Measurements from ENCODE around the gene RHOF. TPM values are rescaled to one million over a fixed set of nuclear protein-coding genes. Genes with fewer than 3 reads are reported as not detected.
A peak's percentile ranks its signal among the peaks of the same experiment; 100 is the strongest.
"Not testable (repeated sequence)": the region's sequence is repeated elsewhere in the genome, so short reads cannot be mapped to it uniquely, and the experiment has no call there.

Gene RHOF
- total RNA-seq, 1 donor from 2014 or later = 25.5 TPM

DNA sequence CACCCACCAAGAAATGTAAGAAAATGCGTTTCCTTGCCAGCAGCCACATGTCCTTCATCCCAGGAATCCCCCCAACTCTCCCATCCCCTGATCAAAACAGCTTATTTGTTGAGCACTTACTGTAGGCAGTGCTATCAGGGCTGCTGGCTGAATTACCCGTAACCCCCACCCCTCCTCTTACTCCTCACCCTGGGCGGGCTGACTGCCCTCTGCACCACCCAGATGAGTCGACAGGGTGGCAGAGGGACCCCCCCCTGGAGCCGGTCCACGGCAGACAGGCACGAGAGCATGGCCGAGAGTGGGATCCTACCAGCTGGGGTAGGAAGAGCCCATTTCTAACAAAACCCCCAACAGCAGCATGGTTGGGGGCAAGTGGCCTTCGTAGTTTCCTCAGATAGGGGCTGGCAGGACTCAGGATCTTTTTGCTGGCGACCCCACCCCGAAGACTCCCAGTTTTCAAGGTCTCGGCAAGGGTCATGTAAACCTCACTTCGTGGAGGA lies 1.1 kb upstream of the RHOF start:
- Mint-ChIP-seq H3K27ac (ENCODE audit: unreplicated experiment) (peak overlapping the region; percentile 55), H3K9me3 (no peaks in the 10 kb centered on the region), H3K36me3 (ENCODE audit: low read depth) (peaks cover 12% of the 10 kb centered on the region), H3K27me3 (ENCODE audit: low read depth) (peaks cover 38% of the 10 kb centered on the region), H3K4me3 (peak overlapping the region; percentile 87), H3K4me1 (peaks cover 56% of the 10 kb centered on the region)
- DNase-seq (ENCODE audit: low read depth, low spot score) = no peak
- TF ChIP-seq, protein P1, sequence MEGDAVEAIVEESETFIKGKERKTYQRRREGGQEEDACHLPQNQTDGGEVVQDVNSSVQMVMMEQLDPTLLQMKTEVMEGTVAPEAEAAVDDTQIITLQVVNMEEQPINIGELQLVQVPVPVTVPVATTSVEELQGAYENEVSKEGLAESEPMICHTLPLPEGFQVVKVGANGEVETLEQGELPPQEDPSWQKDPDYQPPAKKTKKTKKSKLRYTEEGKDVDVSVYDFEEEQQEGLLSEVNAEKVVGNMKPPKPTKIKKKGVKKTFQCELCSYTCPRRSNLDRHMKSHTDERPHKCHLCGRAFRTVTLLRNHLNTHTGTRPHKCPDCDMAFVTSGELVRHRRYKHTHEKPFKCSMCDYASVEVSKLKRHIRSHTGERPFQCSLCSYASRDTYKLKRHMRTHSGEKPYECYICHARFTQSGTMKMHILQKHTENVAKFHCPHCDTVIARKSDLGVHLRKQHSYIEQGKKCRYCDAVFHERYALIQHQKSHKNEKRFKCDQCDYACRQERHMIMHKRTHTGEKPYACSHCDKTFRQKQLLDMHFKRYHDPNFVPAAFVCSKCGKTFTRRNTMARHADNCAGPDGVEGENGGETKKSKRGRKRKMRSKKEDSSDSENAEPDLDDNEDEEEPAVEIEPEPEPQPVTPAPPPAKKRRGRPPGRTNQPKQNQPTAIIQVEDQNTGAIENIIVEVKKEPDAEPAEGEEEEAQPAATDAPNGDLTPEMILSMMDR (conservative IDR thresholded peaks at IDR 0.05) = no peak

DNA sequence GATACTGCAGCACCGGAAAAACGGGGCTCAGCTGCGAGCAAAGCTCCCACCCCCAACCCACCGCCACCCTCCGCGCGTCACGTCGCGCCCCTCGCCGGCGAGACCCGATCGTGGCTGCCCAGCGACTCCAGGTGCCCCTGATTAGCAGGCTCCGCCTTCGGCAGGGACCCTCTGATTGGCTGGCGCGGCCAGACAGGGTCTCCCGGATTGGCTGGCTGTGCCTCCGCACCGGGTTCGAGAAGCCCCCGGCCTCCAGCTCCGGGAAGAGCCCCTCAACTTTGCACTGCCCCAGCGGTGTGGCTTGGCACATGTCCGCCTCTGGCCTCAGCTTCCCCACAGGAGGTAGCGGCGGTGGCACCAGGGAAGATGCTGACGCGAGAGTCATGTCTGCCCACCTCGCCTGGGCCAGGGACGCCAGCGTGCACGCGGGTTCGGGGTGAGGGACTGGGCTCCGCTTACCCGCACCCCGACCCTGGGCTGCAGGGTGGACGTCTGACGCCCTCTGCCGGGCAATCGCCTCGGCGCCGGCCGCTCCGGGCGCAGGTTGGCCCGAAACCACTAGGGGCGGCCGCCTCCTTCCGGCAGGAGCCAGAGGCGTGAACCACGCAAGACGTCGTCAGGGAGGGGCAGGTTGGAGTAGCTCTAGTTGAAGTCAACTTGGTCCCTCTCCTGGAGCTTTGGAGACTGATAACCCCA lies 498 bp upstream of the RHOF start:
- peak; percentile 84 for DNase-seq (ENCODE audit: low read depth, low spot score)
- Mint-ChIP-seq H3K27ac (ENCODE audit: unreplicated experiment) (peak overlapping the region; percentile 55), H3K27me3 (ENCODE audit: low read depth) (peaks cover 34% of the 10 kb centered on the region), H3K4me1 (peaks cover 51% of the 10 kb centered on the region), H3K36me3 (ENCODE audit: low read depth) (peaks cover 10% of the 10 kb centered on the region), H3K9me3 (no peaks in the 10 kb centered on the region), H3K4me3 (peak overlapping the region; percentile 87)
- TF ChIP-seq, protein P1 (conservative IDR thresholded peaks at IDR 0.05) = peak; percentile 99

DNA sequence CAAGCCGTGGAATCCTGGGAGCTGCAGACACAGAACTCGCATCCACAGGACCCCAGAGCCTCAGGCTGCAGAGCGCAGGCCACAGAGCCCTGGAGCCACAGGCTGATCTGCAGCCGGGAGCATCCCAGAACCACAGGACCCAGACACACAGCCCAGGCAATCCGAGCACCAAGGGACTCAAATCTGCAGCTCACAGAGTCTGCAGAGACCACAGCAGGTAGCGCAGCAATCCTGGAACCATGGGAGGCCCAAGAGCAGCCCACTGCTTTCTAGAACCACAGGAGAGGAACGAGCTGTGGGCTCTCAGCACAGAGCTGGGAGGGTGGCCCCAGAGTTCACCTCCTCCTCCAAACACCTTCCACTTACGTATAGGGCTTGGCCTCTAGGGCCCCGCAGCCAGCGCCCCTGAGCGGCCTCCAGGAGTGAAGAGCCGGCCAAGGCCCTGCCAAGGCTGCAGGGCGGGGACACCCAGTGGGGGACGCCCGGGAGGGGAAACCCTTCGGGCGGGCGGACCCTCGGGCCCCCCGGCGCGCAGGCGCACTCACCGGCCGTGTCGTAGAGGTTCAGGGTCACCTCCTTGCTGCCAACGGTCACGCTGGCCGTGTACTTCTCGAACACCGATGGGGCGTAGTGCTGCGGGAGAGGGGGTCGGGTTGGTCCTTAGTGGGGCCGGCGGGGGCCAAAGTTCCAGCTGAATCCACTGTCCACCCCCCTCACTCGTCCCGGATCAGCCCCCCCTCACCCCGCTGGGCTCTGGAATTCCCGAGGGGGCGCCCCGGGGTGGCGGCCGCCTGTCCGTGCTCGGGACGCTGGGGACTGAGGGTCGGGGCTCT lies 665 bp downstream of the RHOF start:
- H3K36me3 Mint-ChIP-seq (ENCODE audit: low read depth) = peaks cover 10% of the 10 kb centered on the region
- no peak for DNase-seq (ENCODE audit: low read depth, low spot score)
- peaks cover 32% of the 10 kb centered on the region for H3K27me3 Mint-ChIP-seq (ENCODE audit: low read depth)
- H3K4me1 Mint-ChIP-seq = peaks cover 41% of the 10 kb centered on the region
- no peaks in the 10 kb centered on the region for H3K9me3 Mint-ChIP-seq
- H3K4me3 Mint-ChIP-seq = peak overlapping the region; percentile 85
- no peak overlapping the region for H3K27ac Mint-ChIP-seq (ENCODE audit: unreplicated experiment)
- TF ChIP-seq, protein P1 (conservative IDR thresholded peaks at IDR 0.05) = no peak

DNA sequence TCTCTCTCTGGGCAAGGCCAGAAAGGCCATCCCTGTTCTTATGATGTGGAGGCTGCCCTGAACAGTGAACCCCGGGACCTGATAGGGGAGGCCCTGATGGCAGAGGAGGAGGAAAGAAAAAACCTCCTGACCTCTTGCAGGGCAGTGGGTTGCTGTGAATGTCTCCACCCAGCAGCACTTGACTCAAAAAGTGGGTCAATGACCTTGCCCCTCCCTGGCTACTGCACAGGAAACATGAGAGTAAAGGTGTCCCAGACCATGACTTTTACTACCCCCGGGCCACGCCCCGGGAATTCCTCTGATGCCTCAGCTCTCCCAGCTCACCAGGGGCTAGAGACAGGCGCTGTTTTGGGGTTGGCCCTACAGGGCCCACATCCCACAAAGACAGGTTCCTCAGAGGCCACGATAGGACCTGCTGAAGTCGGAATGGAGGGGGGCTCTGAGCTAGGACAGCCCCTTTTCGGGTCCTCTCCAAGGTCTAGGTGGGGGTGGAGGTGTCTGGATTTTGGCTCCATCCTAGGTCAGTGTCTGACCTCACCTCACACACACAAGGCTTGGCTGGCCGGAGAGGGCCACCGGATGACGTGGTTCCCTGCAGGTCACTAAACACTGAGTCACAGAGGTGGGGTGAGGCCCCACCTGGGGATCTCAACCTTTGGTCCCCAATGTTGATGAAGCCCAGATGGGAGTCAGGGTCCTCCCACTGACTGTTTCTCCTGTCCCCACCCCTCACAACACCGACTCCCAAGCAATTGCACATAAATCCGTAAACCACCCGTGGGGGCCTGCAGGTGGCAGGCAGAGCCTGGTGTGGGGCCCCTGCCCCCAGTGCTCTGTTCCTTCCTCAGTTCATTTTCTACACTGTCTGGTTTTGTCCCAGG lies 1.6 kb downstream of the RHOF start:
- Mint-ChIP-seq H3K4me3 (peak overlapping the region; percentile 85), H3K9me3 (no peaks in the 10 kb centered on the region), H3K4me1 (peaks cover 31% of the 10 kb centered on the region), H3K36me3 (ENCODE audit: low read depth) (peaks cover 6% of the 10 kb centered on the region), H3K27ac (ENCODE audit: unreplicated experiment) (no peak overlapping the region), H3K27me3 (ENCODE audit: low read depth) (peaks cover 25% of the 10 kb centered on the region)
- DNase-seq (ENCODE audit: low read depth, low spot score) = no peak
- TF ChIP-seq, protein P1 (conservative IDR thresholded peaks at IDR 0.05) = no peak

DNA sequence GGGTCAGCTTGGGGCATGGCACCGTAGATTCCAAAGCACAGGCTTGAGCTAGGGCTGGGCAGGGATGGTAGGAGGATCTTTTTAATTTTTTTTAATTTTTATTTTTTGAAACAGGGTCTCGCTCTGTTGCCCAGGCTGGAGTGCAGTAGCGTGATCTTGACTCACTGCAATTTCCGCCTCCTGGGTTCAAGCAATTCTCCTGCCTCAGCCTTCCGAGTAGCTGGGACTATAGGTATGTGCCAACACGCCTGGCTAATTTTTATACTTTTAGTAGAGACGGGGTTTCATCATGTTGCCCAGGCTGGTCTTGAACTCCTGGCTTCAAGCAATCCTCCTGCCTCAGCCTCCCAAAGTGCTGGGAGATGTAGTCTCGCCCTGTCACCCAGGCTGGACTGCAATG lies 2.7 kb downstream of the RHOF start:
- Mint-ChIP-seq H3K4me1 (peaks cover 26% of the 10 kb centered on the region), H3K4me3 (peak overlapping the region; percentile 49), H3K27me3 (ENCODE audit: low read depth) (peaks cover 25% of the 10 kb centered on the region)
- not testable (repeated sequence) for H3K9me3 Mint-ChIP-seq; H3K36me3 Mint-ChIP-seq (ENCODE audit: low read depth); DNase-seq (ENCODE audit: low read depth, low spot score); H3K27ac Mint-ChIP-seq (ENCODE audit: unreplicated experiment)
